Fibroblast of lung (primary cell): ENCODE measurements around the gene RHEB. TPM values are rescaled to one million over a fixed set of nuclear protein-coding genes. Genes with fewer than 3 reads are reported as not detected.
A peak's percentile ranks its signal among the peaks of the same experiment; 100 is the strongest.

Source experiments
- DNase-seq, 2 donors: peaks; one replicate each; pipeline versions ENCODE4 v3.0.0 to v3.0.0-alpha.2; 2010; ENCODE audit warnings: low read depth in 2 of 2
- H2AFZ ChIP-seq: 2 replicates; pipeline ENCODE4 v1.5.1; 2012; ENCODE audit warnings: low read length, control low read depth, inconsistent platforms
- H3K27ac ChIP-seq: 2 replicates; pipeline ENCODE4 v1.5.1; 2011; ENCODE audit warnings: low read length, control low read depth; ENCODE audit not compliant: insufficient read depth
- H3K27me3 ChIP-seq: 2 replicates; pipeline ENCODE4 v1.5.1; 2011; ENCODE audit warnings: mild to moderate bottlenecking, low read length; ENCODE audit not compliant: control insufficient read depth, insufficient read depth
- H3K36me3 ChIP-seq: 2 replicates; pipeline ENCODE4 v1.5.1; 2011; ENCODE audit warnings: low read length; ENCODE audit not compliant: control insufficient read depth, insufficient read depth
- H3K4me1 ChIP-seq: 2 replicates; pipeline ENCODE4 v1.5.1; 2011; ENCODE audit warnings: low read length; ENCODE audit not compliant: control insufficient read depth, insufficient read depth; ENCODE audit errors: extremely low read depth
- H3K4me2 ChIP-seq: 2 replicates; pipeline ENCODE4 v1.5.1; 2011; ENCODE audit warnings: low read length, control low read depth; ENCODE audit not compliant: insufficient read depth; ENCODE audit errors: extremely low read depth
- H3K4me3 ChIP-seq, 4 experiments: fragments of 200-600 bp in 1 of 4; sonication (generic) in 1 of 4; replicated peaks in 1 of 4; 2 replicates each; pipeline ENCODE4 v1.5.1; 2011 to 2016; ENCODE audit warnings: low read length in 4 of 4, low read depth in 3 of 4, mild to moderate bottlenecking in 3 of 4, control low read depth in 2 of 4, inconsistent platforms in 1 of 4, mixed read lengths in 1 of 4; ENCODE audit not compliant: insufficient read depth in 1 of 4; ENCODE audit errors: control extremely low read depth in 1 of 4
- H3K79me2 ChIP-seq: 2 replicates; pipeline ENCODE4 v1.5.1; 2012; ENCODE audit warnings: mild to moderate bottlenecking, low read length, inconsistent platforms; ENCODE audit not compliant: control insufficient read depth, insufficient read depth
- H3K9ac ChIP-seq: 2 replicates; pipeline ENCODE4 v1.5.1; 2011; ENCODE audit warnings: mild to moderate bottlenecking, low read length, control low read depth; ENCODE audit not compliant: insufficient read depth
- H3K9me3 ChIP-seq: 2 replicates; pipeline ENCODE4 v1.5.1; 2012; ENCODE audit warnings: low read depth, low read length; ENCODE audit not compliant: control insufficient read depth, insufficient read depth
- H4K20me1 ChIP-seq: 2 replicates; pipeline ENCODE4 v1.5.1; 2011; ENCODE audit warnings: low read length; ENCODE audit not compliant: control insufficient read depth, insufficient read depth; ENCODE audit errors: extremely low read depth
- EZH2 ChIP-seq: IDR thresholded peaks from 2 replicates; pipeline ENCODE4 v1.5.1; 2012; ENCODE audit warnings: low read length, control low read depth, mild to moderate bottlenecking; ENCODE audit errors: missing control alignments
- polyA plus RNA-seq, 2 donors: library from polyadenylated mRNA; depleted of rRNA in 1 of 2; stranded (reverse) in 1 of 2; unstranded in 1 of 2; fragments of >200 nt; gene quantifications; 2 replicates each; pipeline ENCODE4 v1.2.1, GENCODE V29; 2011 to 2012; ENCODE audit warnings: missing spikeins in 1 of 2
- total RNA-seq: library from RNA; depleted of rRNA; stranded (reverse); fragments of >200 nt; gene quantifications from 2 replicates; pipeline ENCODE4 v1.2.1, GENCODE V29; 2014
- TF ChIP-seq, protein P1 (sequence below), 2 donors: IDR thresholded peaks in 1 of 2; conservative IDR thresholded peaks in 1 of 2; 1 replicate in 1 of 2; 2 replicates in 1 of 2; pipeline ENCODE4 v1.5.1; 2011 to 2012; ENCODE audit warnings: low read length in 2 of 2, control low read depth in 1 of 2, inconsistent platforms in 1 of 2, low read depth in 1 of 2, mild to moderate bottlenecking in 1 of 2

Gene RHEB
- total and polyA plus RNA-seq, 2 donors (not counting 1 experiment from before 2014, with no cell fraction given), result 81.4 to 135 TPM

DNA sequence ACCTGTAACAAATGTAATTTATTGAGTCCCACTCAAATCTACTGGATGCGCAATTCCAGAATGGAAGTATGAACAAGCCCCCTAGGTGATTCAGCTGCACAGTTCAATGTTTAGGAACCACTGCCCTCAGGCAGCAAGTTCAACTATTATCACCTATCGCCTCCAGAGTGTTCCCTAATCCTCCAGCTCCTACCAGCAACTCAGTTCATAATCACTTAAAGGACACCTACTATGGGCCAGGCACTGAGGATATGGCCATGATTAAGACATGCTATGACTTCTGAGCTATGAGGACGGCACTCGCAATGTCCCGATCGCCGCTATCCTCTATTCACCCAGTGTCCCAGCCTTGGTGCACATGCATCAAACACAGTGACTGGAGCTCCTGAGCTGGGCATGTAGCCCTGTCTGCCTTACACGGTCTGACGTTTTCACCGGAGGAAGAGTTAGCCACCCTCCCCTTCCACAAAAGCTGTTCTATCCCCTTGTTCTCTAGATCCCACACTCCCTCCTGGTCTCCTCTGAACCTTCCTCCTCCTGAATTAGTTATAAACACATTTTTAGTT, 22.3 kb downstream of the RHEB start:
- no peak overlapping the region for H2AFZ ChIP-seq
- no peaks in the 10 kb centered on the region for H3K9me3 ChIP-seq
- no peaks in the 10 kb centered on the region for H3K4me1 ChIP-seq
- H3K4me3 ChIP-seq, result no peak overlapping the region
- H3K79me2 ChIP-seq, result peaks cover 97% of the 10 kb centered on the region
- H3K27me3 ChIP-seq, result no peaks in the 10 kb centered on the region
- H3K27ac ChIP-seq, result no peak overlapping the region
- no peak for DNase-seq
- H4K20me1 ChIP-seq, result no peaks in the 10 kb centered on the region
- no peaks in the 10 kb centered on the region for H3K36me3 ChIP-seq
- TF ChIP-seq, protein P1, sequence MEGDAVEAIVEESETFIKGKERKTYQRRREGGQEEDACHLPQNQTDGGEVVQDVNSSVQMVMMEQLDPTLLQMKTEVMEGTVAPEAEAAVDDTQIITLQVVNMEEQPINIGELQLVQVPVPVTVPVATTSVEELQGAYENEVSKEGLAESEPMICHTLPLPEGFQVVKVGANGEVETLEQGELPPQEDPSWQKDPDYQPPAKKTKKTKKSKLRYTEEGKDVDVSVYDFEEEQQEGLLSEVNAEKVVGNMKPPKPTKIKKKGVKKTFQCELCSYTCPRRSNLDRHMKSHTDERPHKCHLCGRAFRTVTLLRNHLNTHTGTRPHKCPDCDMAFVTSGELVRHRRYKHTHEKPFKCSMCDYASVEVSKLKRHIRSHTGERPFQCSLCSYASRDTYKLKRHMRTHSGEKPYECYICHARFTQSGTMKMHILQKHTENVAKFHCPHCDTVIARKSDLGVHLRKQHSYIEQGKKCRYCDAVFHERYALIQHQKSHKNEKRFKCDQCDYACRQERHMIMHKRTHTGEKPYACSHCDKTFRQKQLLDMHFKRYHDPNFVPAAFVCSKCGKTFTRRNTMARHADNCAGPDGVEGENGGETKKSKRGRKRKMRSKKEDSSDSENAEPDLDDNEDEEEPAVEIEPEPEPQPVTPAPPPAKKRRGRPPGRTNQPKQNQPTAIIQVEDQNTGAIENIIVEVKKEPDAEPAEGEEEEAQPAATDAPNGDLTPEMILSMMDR (conservative IDR thresholded peaks at IDR 0.05 in 1 of 2, IDR thresholded peaks at IDR 0.05 in 1 of 2; ENCODE audit: low read depth in 1 of 2, low read length in 2 of 2), result no peak
- TF ChIP-seq EZH2, result no peak
- H3K4me2 ChIP-seq, result no peak overlapping the region
- H3K9ac ChIP-seq, result no peak overlapping the region

DNA sequence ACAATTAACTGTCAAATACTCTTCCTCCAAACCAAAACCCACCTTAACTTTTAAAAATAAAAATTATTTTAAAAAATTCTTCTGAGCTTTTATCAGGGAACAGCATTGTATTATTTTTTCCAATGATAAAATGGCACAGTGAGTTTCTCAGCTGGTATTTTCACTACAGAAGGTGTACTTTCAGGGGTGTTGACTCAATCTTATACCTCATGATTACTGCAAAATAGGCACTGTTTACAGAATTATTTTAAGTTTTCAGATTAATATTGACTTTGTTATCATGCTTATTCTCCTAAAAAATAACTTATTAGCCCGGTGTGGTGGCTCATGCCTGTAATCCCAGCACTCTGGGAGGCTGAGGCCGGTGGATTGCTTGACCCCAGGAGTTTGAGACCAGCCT, 24.3 kb downstream of the RHEB start:
- no peaks in the 10 kb centered on the region for H4K20me1 ChIP-seq
- peaks cover 3% of the 10 kb centered on the region for H3K4me1 ChIP-seq
- no peak overlapping the region for H3K4me2 ChIP-seq

DNA sequence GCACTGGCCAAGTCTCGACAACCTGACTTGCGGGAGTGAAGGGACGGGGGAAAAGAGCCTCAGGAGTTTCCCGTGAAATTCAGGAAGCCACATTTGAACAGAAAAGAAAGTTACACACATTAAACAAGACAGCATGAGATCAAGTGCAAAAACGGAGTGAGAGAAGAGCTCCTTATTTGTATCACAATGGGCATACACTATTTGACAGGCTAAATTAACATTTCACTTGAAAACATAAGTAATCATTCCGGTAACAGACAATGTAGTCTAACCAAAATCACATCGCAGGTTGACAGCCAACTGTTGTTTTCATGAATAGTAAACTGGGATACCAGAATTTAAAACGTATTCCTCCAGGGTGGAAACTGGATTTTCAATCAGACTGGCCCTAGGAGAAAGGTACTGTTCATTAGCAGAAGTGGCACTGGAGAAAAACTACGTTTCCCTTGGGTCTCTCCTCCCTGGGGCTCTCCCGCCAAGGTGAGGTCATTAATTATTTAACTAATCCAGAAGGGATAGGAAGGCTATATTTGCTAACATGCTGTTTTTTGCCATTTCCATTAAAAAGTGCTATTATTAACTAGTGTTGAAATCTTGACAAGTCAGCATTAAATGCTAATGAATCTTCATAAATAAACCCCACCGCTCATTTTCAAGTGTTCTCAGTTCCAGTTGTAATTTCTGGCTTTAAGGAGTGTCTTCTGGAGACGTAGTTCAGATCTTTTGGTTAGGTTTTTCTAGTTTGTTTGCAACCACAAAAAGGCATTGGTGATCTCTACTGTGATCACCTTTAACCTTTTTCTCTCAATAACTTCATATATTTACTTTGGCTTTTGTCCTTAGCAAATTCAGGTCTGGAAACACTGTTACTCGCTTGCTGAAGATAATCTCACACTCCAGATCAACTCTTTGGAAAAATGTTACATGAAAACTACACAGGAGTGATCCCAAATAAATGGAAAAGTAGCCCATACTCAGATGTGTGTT, 25.1 kb downstream of the RHEB start:
- TF ChIP-seq, protein P1 (conservative IDR thresholded peaks at IDR 0.05 in 1 of 2, IDR thresholded peaks at IDR 0.05 in 1 of 2; ENCODE audit: low read depth in 1 of 2, low read length in 2 of 2), result no peak
- TF ChIP-seq EZH2, result no peak
- no peaks in the 10 kb centered on the region for H3K27me3 ChIP-seq

More for the DNA sequence above, 24.3 kb downstream of the RHEB start:
- Histone ChIP-seq H3K27ac (no peak overlapping the region), H3K4me3 (no peak overlapping the region), H3K27me3 (no peaks in the 10 kb centered on the region), H3K9ac (no peak overlapping the region), H3K9me3 (no peaks in the 10 kb centered on the region), H2AFZ (no peak overlapping the region), H3K36me3 (no peaks in the 10 kb centered on the region), H3K79me2 (peaks cover 92% of the 10 kb centered on the region)
- DNase-seq, result no peak
- TF ChIP-seq, protein P1 (conservative IDR thresholded peaks at IDR 0.05 in 1 of 2, IDR thresholded peaks at IDR 0.05 in 1 of 2; ENCODE audit: low read depth in 1 of 2, low read length in 2 of 2), result no peak
- no peak for TF ChIP-seq EZH2

More for the DNA sequence above, 25.1 kb downstream of the RHEB start:
- Histone ChIP-seq H2AFZ (no peak overlapping the region), H3K9me3 (no peaks in the 10 kb centered on the region), H3K79me2 (peaks cover 88% of the 10 kb centered on the region), H3K27ac (no peak overlapping the region), H3K4me2 (no peak overlapping the region), H4K20me1 (no peaks in the 10 kb centered on the region), H3K4me3 (no peak overlapping the region), H3K4me1 (peaks cover 3% of the 10 kb centered on the region), H3K9ac (no peak overlapping the region), H3K36me3 (no peaks in the 10 kb centered on the region)
- peak in 1 of 2 donors; percentile 42 for DNase-seq
